Measurements from ENCODE around the gene KRT83.

Gene KRT83

DNA sequence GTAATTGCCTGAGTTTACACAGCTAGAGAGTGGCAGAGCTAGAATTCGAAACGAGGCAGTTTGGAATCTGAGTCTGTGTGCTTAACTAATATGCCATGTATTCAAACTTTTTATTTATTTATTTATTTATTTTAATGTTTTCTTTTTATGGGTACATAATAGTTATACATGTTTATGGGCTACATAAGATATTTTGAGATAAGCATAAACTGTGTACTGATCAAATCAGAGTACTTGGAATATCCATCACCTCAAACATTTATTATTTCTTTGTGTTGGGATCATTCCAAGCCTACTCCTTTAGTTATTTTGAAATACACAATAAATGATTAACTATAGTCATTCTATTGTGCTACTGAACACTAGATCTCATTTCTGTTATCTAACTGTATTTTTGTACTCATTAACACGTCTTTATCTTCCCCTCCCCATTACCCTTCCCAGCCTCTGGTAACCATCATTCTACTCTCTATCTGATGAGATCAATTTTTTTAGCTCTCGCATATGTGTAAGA lies 22.5 kb downstream of the KRT83 start:
- H3K4me3 ChIP-seq (ENCODE audit: low read depth, low read length): no peak overlapping the region
- H3K4me1 ChIP-seq (ENCODE audit: control insufficient read depth, insufficient read depth, low read length): no peaks in the 10 kb centered on the region
- no peak overlapping the region for H3K27ac ChIP-seq (ENCODE audit: extremely low read depth, low read depth, low read length)
- no peaks in the 10 kb centered on the region for H3K9me3 ChIP-seq (ENCODE audit: control insufficient read depth, insufficient read depth, low read depth, low read length)
- POLR2A ChIA-PET: no interaction called here
- TF ChIP-seq ZNF354C (tag by site-specific recombination; IDR thresholded peaks at IDR 0.05; ENCODE audit: borderline replicate concordance, low read depth): no peak
- TF ChIP-seq ZNF776 (tag by site-specific recombination; IDR thresholded peaks at IDR 0.05; ENCODE audit: borderline replicate concordance): no peak
- TF ChIP-seq ZNF660 (tag by site-specific recombination; IDR thresholded peaks at IDR 0.05): no peak
- TF ChIP-seq, protein P1, sequence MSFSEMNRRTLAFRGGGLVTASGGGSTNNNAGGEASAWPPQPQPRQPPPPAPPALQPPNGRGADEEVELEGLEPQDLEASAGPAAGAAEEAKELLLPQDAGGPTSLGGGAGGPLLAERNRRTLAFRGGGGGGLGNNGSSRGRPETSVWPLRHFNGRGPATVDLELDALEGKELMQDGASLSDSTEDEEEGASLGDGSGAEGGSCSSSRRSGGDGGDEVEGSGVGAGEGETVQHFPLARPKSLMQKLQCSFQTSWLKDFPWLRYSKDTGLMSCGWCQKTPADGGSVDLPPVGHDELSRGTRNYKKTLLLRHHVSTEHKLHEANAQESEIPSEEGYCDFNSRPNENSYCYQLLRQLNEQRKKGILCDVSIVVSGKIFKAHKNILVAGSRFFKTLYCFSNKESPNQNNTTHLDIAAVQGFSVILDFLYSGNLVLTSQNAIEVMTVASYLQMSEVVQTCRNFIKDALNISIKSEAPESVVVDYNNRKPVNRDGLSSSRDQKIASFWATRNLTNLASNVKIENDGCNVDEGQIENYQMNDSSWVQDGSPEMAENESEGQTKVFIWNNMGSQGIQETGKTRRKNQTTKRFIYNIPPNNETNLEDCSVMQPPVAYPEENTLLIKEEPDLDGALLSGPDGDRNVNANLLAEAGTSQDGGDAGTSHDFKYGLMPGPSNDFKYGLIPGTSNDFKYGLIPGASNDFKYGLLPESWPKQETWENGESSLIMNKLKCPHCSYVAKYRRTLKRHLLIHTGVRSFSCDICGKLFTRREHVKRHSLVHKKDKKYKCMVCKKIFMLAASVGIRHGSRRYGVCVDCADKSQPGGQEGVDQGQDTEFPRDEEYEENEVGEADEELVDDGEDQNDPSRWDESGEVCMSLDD (tag by site-specific recombination; IDR thresholded peaks at IDR 0.05): no peak
- TF ChIP-seq, protein P2, sequence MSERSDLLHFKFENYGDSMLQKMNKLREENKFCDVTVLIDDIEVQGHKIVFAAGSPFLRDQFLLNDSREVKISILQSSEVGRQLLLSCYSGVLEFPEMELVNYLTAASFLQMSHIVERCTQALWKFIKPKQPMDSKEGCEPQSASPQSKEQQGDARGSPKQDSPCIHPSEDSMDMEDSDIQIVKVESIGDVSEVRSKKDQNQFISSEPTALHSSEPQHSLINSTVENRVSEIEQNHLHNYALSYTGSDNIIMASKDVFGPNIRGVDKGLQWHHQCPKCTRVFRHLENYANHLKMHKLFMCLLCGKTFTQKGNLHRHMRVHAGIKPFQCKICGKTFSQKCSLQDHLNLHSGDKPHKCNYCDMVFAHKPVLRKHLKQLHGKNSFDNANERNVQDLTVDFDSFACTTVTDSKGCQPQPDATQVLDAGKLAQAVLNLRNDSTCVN (tag by site-specific recombination; optimal IDR thresholded peaks at IDR 0.05): no peak
- H3K36me3 ChIP-seq (ENCODE audit: control insufficient read depth in 2 of 2, insufficient read depth in 1 of 2, low read length in 2 of 2): no peaks in the 10 kb centered on the region
- CTCF ChIA-PET: interaction anchor here (0.6 to 0.7 kb wide), 2 partner anchors 12 to 586 kb away, joined by 3 read pairs; no protein-coding TSS in a partner anchor

DNA sequence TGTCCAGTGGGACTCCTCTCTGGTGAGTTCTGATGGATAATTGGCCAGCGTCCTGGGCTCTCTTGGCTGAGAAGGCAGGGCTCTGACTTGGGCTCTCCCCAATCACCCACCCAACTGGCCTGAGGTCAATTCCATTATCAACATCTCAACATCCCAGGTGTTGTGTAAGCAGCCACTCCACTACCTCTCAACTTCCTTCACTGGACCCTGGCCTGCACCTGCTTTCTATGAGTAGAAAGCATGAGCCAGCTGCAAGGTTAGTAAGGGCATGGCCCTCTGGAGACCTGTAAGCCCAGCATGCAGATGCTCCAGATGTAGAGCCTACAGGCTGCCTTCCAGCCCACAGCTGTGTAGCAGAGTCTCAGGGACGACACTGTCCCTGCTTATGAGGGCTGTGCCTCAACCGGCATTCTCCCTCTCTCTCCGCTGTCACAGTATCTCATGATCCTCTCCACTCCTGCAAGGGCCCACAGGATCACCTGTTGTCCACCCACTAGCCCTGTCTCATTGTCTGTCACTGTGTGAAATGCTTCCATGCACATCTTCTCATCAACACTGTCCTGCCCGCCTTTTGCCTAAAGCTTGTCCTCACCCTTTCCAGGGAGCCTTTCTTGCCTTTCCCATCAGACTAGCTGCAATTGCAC lies 24.5 kb downstream of the KRT83 start:
- H3K36me3 ChIP-seq (ENCODE audit: control insufficient read depth in 2 of 2, insufficient read depth in 1 of 2, low read length in 2 of 2): no peaks in the 10 kb centered on the region
- no peaks in the 10 kb centered on the region for H3K9me3 ChIP-seq (ENCODE audit: control insufficient read depth, insufficient read depth, low read depth, low read length)
- no peak overlapping the region for H3K4me3 ChIP-seq (ENCODE audit: low read depth, low read length)
- no peaks in the 10 kb centered on the region for H3K4me1 ChIP-seq (ENCODE audit: control insufficient read depth, insufficient read depth, low read length)
- ChIA-PET CTCF (interaction anchor here (0.6 to 0.8 kb wide), 3 partner anchors 10 to 23 kb away, joined by 3 read pairs; no protein-coding TSS in a partner anchor), POLR2A (no interaction called here)
- TF ChIP-seq ZNF837 (tag by site-specific recombination; IDR thresholded peaks at IDR 0.05) (no peak), YY2 (tag by site-specific recombination; IDR thresholded peaks at IDR 0.05) (no peak), ZNF501 (tag by site-specific recombination; IDR thresholded peaks at IDR 0.05) (no peak), KLF1 (tag by site-specific recombination; IDR thresholded peaks at IDR 0.05) (no peak)
- no peak overlapping the region for H3K27ac ChIP-seq (ENCODE audit: extremely low read depth, low read depth, low read length)

DNA sequence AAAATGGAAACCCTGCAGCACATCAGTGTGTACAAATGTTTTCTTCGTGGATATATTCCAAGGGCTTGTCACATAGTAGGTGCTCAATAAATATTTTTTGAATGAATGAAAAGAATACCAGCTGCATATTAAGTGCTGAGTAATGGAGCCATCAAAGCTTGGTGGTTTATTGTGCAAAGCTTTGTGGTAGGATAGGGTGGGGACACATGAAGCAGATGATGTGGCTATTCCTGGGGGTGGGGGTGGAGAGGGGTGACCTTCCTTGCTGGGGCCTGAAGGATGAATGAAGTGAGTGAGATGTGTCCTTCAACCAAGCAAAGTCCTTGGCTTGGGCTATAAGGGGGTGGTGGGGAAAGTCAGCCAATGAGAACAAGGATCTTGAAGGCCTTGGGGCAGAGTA lies 25.5 kb downstream of the KRT83 start:
- ChIA-PET CTCF (interaction anchor here (0.9 to 2.7 kb wide), 5 partner anchors 9 to 74 kb away, joined by 4 to 19 read pairs (median 6); no protein-coding TSS in a partner anchor), POLR2A (interaction anchor here (0.7 kb wide), 1 partner anchor 602 kb away, joined by 4 read pairs; no protein-coding TSS in a partner anchor)
- TF ChIP-seq ZNF664 (tag by site-specific recombination; IDR thresholded peaks at IDR 0.05): no peak
- no peak for TF ChIP-seq ZBTB1 (tag by site-specific recombination; IDR thresholded peaks at IDR 0.05)
- TF ChIP-seq ZNF423 (tag by site-specific recombination; IDR thresholded peaks at IDR 0.05): no peak
- no peak for TF ChIP-seq ZNF530 (tag by site-specific recombination; IDR thresholded peaks at IDR 0.05; ENCODE audit: low read depth)
- no peak for TF ChIP-seq ZNF768 (tag by site-specific recombination; IDR thresholded peaks at IDR 0.05)
- TF ChIP-seq ZNF140 (tag by site-specific recombination; IDR thresholded peaks at IDR 0.05): no peak
- no peak for TF ChIP-seq ZNF155 (tag by site-specific recombination; IDR thresholded peaks at IDR 0.05)
- no peak for TF ChIP-seq ZNF623 (tag by site-specific recombination; IDR thresholded peaks at IDR 0.05)
- TF ChIP-seq ZNF37A (tag by site-specific recombination; IDR thresholded peaks at IDR 0.05): no peak
- no peak for TF ChIP-seq ZNF433 (tag by site-specific recombination; IDR thresholded peaks at IDR 0.05; ENCODE audit: low read depth)
- no peak for TF ChIP-seq ZBTB7A (tag by site-specific recombination; IDR thresholded peaks at IDR 0.05; ENCODE audit: low read depth)
- TF ChIP-seq KLF10 (tag by site-specific recombination; IDR thresholded peaks at IDR 0.05): no peak
- no peak for TF ChIP-seq ZNF354C (tag by site-specific recombination; IDR thresholded peaks at IDR 0.05; ENCODE audit: borderline replicate concordance, low read depth)
- no peak for TF ChIP-seq KLF7 (tag by site-specific recombination; IDR thresholded peaks at IDR 0.05; ENCODE audit: borderline replicate concordance)
- no peak for TF ChIP-seq SP7 (tag by site-specific recombination; IDR thresholded peaks at IDR 0.05)
- TF ChIP-seq ZNF629 (tag by site-specific recombination; IDR thresholded peaks at IDR 0.05): no peak
- Histone ChIP-seq H3K4me3 (ENCODE audit: low read depth, low read length) (no peak overlapping the region), H3K27ac (ENCODE audit: extremely low read depth, low read depth, low read length) (no peak overlapping the region), H3K36me3 (ENCODE audit: control insufficient read depth in 2 of 2, insufficient read depth in 1 of 2, low read length in 2 of 2) (no peaks in the 10 kb centered on the region), H3K4me1 (ENCODE audit: control insufficient read depth, insufficient read depth, low read length) (no peaks in the 10 kb centered on the region), H3K9me3 (ENCODE audit: control insufficient read depth, insufficient read depth, low read depth, low read length) (no peaks in the 10 kb centered on the region)

All from HEK293 (cell line).